Measurements from ENCODE around the gene DST.

The DST gene

DNA sequence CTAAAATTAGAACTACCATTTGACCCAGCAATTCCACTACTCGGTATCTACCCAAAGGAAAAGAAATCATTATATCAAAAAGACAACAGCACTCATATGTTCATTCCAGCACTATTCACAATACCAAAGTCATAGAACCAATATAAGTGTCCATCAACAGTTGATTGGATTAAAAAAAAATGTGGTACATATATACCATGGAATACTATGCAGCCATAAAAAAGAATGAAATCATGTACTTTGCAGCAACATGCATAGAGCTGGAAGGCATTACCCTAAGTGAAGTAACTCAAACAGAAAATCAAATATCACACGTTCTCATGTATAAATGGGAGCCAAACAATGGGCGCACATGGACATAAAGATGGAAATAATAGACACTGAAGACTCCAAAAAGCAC is 163.3 kb downstream of the DST start:
- no peak for DNase-seq

DNA sequence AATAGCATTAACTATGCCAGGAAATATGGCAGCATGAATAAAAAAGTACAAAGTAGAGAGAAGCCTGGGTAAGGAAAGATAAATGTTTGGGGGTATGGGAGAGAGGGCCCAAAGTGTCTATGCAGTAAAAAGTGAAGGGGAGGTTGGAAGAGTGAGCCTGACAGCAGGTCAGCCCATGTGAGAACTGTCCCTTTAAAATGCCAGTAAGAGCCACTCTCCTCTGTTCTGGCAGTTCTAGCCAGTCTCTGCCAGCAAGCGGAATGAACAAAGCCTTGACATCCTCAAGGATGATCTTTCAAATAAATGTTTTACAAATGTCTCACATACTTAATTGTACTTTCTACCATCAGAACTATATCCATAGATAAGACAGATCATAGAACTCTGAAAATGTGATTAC is 164.5 kb downstream of the DST start:
- DNase-seq: no peak

DNA sequence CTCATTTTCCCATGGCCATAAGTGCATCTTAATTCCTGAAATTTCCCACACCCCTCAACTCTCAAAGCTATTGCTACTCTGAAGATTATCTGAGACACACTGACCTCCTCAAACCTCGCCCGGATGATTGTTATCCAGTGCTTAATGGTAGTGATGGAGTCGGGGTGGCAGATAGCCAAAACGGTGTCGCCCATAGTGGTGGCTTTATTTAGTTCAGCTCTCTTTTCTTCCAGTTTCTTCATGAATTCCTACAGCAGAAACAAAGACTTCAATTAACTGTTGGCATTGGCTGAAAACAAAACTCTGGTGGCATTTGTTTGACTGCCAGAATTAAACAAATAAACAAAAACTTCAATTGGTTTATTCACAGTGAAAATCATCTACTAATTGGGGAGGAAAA is 165.4 kb downstream of the DST start:
- DNase-seq: no peak

DNA sequence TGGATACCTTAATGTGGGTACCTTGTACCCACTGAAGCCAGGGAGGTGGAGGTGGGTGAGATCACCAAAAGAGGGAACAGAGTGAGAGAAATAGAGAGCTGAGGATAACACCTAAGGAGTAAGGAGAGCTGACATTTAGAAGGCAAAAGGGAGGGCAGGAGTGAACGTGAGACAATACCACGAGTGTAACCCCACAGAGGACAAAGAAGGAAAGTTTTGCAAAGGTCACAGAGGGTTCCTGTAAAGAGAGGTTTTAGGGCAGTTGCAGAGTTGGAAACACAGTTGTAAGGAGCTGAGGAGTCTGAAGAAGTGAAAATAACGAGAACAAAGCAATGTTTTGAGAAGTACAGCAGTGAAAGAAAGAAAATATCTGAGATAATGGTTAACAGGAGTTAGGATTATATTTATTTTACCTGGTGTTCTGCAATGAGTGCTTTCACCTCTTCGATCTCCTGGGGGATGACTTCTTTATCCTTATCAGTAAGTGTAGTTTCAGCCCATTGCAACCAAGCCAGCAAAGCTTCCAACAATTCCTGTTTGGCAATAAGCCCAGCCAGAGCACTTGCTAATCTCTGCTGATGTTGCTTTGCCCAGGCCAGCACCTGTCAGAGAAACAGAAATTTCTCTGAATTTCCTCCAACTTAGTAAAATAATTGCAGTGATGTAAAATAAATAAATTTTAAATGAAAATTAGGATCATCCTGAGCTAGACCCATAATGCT is 166.8 kb downstream of the DST start:
- no peak for DNase-seq

DNA sequence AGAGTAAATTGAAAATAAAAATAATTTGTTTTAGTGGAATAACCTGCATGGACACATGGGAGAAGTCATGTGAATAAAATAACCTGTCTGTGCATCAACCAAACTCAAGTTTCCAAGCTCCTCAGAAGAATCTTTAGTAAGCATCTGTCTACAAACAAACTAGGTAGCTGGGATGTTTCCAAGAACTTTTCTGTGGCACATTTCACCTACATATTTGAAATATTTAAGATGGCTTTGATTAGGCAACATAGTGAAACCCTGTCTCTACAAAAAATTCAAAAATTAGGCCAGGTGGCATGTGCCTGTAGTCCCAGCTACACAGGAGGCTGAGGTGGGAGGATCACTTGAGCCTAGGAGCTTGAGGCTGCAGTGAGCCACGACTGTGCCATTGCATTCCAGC is 168.2 kb downstream of the DST start:
- DNase-seq: no peak

DNA sequence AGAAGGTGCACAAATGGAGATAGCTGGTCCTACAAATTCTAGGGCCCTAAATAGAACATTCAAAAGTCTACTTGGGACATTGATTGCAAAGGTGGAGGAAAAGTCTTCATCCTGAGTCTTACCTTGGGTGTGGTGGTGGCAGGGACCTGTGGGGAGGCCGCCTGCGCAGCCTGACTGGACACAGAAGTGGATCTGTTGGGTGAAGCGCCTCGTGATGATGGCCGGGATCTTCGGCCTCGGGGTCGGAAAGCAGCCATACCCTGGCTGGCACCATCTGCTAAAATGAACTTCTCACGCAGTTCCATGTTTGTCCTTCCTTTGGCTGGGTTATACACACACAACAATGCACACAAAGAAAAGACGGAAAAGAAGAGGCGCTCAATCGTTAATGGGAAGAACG is 179.2 kb downstream of the DST start:
- DNase-seq: no peak

DNA sequence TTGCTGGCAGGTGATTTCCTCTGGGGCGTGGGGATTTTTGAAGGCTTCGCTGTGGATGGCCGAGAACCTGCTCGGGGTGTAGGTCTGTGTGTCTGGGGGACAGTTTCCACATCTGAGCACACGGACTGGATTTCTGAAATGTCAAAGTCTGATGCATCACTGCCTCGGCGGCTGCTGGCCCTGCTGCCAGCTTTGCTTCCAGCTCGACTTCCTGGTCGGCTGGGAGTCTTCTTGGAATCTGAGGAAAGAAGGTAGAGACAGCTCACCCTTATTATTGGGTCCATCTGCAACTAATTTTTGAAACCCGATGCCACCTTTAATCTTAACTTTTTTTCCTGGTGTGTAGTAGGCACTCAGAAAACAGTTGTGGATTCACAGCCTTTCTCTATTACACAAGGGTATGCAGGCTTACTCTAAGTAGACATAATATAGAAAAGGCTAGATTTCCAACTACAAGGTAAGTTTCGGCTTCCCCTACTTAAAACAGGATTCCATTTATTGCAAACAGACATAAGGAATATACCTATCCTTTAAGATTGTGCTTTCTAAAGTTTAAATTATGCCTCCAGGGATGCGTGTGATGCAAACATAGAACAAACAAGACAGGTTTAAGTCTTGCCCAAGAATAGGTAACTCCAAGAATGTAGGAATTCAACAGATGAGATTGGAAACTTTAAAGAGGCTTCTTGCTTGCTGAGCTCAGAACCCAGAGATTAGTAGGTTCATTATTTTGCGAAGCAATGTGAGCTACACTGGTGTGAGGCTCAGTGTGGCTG is 183.5 kb downstream of the DST start:
- no peak for DNase-seq

DNA sequence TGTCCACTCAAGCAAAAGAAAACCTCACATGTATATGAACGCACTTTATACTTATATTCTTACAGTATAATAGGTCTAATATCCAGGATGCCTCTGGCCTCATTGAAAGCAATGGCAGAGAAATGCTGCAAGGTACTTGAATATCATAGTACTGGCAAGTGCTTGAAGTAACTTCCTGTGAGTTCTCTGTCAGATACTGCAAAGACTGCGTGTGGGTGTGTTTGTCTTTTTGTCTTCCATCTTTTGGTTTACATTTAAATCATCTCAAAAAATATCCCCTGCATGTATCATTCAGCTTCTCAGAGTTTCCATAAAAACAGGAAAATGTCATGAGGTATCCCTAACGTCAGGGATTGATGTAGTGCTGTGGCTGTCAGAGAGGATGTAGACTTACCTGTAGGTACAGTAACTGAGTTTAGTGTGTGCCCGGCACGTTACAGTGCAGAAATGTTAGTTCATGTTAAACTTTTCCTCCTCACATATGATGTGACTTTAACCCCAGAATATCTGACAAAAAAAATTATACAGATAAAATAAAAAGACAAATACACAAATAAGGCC is 184.3 kb downstream of the DST start:
- no peak for DNase-seq

DNA sequence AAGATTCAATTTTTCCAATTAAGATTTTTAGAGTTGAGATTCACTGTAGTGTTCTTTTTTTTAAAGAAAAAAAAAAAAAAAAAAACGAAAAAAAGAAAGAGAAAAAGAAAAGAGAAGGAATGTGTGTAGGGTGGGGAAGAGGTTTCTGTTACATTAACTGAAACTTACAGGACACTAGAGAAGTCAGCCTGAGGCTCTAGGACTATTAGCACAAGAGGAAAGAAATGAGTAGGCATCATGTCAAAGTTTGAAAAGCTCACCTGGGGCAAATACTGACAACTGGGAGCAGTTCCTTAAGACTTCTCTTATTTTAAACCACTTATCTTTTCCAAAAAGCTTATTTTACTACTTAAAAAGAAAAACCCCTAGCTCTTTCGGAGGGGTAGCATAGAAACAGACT is 185.9 kb downstream of the DST start:
- no peak for DNase-seq

DNA sequence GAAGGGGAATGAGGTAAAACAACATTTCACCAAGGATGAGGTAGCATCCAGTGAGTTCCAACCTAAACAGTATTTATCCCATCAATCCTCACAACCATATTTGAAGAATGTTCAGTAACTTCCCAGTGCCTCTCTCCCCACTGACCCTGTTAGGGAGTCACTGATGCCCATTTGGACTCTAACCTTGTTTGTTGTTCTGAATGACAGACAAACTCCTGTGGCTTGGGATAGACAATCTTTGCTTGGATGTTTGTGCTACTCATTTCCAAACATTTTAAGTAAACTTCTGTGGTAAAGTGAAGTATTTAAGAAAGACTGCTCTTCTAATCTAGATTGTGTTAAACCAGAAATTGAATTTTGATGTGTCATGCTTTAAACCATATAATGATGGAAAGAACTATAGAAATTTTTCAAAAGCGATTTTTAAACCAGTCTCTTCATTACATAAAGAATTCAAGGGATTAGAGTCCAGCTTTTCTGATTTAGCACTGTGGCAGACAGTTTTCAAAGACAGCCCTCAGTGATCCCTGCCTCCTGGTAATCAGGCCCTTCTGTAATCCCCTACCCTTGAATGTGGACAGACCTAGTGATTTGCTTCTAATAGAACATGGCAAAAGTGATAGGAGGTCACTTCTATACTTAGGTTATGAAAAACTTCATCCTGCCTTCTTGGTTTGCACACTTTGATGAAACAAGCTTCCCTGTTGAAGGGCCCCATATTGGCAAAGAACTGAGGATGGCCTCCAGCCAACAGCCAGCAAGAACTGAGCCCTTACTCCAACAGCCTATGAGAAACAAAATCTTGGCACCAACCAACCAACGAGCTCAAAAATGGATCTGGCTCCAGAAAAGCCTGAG is 191.6 kb downstream of the DST start:
- DNase-seq: no peak

DNA sequence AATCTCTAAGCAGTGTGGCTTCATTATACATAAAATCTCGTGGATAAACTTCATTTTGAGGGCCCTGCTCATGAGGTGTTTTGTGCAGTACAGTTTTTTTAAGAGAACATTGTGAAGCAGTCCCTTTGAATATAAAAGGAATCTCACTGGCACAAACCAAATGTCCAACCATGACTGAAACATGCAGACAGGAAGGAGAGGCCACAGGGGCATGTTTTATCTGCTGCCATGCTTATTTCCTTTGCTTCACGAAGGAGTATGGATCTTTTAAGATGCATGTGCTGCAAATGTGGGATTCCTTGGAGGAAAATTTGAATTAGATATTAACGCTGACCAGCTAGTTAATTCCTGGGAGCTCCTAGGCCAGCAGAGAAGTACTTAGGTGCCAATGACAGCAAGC is 192.3 kb downstream of the DST start:
- no peak for DNase-seq

DNA sequence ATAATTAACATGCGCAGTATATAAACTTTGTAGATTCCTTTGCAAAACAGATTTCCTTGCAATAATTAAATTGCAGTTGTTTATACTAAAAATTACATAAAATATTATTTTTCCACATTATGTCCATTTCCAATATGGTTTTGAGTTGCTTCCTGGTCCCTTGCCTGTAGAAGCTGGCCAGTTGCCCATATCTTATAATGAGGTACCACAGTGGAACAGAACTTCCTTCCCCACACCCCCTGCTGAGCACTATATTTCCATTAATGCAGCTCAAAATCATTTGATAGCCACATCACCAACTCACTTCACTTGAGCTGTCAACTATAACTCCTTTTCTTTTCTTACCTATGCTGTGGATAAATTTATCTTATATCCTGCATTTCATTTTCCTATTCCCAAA is 194.6 kb downstream of the DST start:
- no peak for DNase-seq

DNA sequence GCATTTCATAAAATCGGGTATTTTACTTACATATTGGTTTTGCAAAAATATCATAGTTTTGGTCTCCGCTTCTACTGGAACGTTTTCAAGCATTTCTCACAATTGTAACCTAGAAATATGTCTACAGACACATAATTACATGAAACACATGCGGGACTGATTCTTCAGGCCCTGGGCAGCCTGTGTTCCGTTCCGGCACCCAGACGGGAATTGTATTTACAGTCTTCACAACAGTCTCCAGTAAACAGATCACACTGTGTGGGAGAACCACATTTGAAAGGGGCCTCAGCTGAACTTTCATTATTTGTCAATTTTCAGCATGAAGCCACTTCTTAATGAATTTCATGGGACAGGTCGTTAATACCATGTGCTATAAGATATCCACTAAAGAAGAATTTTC is 196.9 kb downstream of the DST start:
- DNase-seq: no peak

DNA sequence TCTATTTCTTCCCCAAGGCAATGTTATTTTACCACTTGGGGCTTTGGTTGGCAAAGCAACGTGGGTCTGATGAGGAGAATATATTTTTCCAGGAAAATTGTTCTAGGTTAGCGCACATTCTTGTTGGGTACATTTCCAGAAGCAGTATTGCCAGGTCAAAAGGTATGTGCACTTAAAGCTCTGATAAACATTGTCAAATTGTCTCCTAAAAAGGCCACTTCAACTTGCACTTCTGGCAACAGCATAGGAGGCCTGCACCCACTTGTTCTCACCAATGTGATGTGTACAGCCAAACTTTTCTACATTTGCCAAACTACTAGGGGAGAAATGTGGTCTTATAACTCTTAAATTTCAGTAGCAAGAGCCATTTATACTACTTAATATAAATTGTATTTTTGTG is 197.8 kb downstream of the DST start:
- no peak for DNase-seq

DNA sequence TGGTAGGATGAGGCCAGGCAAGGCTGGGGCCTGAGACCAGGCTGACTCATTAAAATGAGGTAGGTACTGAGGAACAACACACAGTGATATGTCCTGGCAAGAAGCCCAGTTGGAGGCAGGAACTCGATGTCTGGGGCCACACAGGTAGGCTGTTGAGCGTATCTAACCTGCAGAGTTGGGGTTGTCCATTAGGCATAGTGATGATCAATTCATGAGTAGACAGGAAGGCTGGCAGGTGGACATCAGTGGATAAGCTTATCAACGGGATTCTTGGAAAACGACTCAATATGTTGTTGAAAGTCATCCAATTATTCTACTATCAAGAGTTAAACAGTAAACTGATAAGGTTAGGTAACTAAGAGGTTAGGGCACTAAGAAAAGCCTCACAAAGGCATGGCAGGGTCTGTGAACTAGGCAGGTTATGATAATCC is 202.1 kb downstream of the DST start:
- no peak for DNase-seq

DNA sequence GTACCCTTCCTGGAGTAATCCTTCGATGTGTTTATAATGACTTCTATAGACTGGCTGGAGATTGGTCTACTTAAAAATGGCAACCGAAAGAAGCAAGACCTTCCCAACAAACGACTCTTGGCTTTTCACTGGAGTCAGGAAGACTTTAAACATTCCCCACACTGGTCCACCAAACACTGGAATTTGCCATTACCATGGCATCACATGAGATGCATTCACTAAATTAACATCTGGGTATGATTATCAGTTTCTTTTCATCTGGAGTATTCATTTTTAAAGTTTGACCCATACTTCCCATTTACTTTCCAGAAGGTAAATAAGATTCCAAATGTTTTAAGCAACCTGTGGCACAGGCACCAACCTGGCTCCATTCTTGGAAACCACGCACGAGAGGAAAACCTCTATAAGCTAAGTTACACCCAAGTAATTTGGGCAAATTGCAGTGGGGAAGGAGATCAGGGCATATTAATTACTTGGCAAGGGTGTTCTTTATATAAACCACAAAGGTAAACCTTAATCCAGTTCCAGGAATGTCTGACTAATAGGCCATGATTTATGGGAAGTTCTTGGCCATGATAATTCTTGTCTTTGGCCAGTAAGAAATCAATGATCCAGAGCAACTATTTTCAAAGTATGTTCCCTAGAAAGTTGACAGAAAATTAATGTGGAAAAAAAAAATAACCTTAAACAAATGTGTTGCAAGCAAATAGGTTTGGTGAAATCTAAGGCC is 205.4 kb downstream of the DST start:
- no peak for DNase-seq

DNA sequence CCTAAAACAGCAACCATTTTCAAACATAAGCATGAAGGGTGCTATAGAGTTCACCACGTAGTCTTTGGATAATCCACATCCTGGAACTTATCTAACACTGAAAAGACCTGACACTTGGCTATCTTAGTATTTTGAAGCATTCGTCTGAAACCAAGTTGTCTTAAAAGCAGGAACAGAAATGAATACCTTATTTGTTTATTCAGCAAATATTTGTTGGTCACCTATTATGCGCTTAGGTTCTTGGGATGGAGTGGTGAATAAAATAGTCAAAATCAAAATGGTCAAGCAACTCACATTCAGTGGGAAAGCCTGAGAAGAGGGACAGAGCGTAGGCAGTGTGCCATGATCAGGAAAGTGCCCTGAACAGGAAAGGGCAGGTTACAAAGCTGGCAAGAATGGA is 206.9 kb downstream of the DST start:
- no peak for DNase-seq

DNA sequence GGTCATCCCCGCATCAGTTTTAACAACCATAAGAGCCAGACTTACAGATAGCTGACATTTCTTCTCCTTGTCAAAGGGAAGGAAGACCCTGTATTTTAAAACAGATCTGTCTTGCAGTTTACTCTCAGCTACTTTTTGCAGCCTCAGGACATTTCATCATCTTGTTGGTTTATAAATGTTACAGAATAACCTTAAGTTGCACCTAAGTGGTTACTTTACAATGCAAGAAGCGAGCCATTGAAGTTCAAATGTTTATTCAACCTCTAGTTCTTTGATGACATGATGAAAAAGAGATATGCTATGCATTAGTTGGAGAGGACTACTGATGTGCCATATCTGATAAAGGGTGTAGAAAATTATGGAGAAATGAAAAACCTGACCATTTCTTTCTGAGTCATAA is 207.4 kb downstream of the DST start:
- DNase-seq: no peak

DNA sequence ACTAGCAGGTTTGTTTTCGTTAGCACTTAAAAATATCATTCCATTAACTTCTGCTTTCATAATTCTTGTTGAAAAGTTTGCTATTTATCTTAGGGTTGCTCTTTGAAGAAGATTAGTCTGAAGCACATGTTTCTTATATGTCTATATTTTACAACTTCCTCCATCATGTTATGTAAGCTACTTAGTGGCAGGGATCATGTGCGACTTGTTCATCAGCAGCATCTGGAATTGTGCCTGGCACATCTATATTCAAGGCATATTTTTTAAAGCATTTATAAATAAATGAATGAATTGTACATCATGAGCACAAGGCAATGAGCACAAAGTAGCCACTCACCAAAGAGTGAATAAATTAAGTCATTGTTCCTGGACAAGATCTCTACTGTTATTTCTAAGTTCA is 208.1 kb downstream of the DST start:
- no peak for DNase-seq

DNA sequence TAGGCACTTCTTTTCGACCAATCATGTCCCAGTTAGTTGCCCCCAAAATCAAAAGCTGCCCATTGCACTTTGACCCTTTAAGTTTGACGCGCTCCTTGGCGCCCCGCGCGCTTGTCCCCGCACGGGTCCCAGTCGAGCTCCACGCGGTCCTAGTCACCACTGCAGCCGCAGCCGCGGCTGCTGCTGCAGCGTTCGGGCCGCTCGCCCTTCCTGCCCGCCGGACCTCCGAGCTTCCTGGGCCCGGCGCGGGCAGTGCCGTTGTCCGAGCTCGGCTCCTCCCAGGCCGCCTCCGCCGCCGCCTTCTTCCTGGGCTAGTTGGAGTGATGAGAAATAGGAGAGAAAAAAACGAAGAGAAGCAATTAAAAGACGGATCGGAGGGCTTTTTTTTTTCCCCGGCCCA is 209.6 kb downstream of the DST start:
- DNase-seq: no peak

DNA sequence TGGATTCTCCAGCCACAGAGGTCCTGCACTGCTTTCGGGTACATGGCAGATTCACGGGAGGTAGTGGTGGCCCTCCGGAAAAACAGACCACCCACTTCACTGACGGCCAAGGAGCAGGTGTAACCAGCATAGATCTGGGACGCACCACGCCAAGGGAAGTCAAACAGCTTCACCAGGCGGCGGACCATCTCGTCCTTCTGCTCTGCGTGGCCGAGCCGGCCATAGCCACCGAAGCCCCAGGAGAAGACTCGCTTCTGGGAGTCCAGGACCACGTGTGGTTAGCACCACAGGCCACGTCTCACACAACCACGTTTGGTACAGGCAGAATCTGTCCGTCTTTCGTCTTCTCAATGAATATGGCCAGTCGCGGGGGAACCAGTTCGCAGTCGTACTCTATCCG is 210.5 kb downstream of the DST start:
- DNase-seq: no peak

Data from GOT3 (cell line).